ENCODE measurements around the gene ZNF267. TPM values are rescaled to one million over a fixed set of nuclear protein-coding genes. Genes with fewer than 3 reads are reported as not detected.
"Not testable (repeated sequence)": the region's sequence is repeated elsewhere in the genome, so short reads cannot be mapped to it uniquely, and the experiment has no call there.

The ZNF267 gene
- total RNA-seq, 1 experiment from 2014 or later = 24.2 TPM

DNA sequence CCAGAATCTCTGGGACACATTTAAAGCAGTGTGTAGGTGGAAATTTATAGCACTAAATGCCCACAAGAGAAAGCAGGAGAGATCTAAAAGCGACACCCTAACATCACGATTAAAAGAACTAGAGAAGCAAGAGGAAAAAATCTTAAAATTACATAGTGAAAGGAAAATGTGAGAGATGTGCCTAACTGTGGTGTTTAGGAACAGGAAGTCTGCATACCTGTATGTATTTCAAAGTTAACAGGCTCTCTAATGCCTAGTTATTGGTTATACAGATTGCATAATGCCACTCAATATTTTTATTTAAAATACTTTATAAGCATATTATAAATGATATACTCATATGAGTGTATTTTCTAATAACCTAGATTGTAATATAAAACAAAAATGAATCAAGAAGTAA, 25.9 kb downstream of the ZNF267 start:
- H3K4me1 ChIP-seq (ENCODE audit: control insufficient read depth, insufficient read depth, low read length) = no peaks in the 10 kb centered on the region
- ATAC-seq (no peak), DNase-seq (ENCODE audit: low read depth, low spot score) (no peak)
- CTCF ChIA-PET = no interaction called here
- H3K27ac ChIP-seq (ENCODE audit: low read length) = no peak overlapping the region
- intact Hi-C loops (cut with micrococcal nuclease; ENCODE audit: unreplicated experiment) = no loop called here
- H3K4me3 ChIP-seq (ENCODE audit: low read depth in 2 of 2, low read length in 2 of 2) = no peak overlapping the region
- BruUV-seq (replicated peaks) = no TSS peak
- POLR2A ChIA-PET = no interaction called here
- TF ChIP-seq REST (IDR thresholded peaks at IDR 0.05; ENCODE audit: insufficient read depth in 1 of 2, low read depth in 2 of 2, low read length in 1 of 2) = no peak
- no peak for TF ChIP-seq TCF7L2 (IDR thresholded peaks at IDR 0.05; ENCODE audit: low read depth, low read length)
- no peak for TF ChIP-seq POLR2AphosphoS5 (IDR thresholded peaks at IDR 0.05; ENCODE audit: low read depth, low read length)
- no peaks in the 10 kb centered on the region; the same call in 1 of the 2 replicates for H3K36me3 ChIP-seq (ENCODE audit: control insufficient read depth, insufficient read depth, low read length)
- H3K9me3 ChIP-seq (ENCODE audit: control insufficient read depth, insufficient read depth, low read depth, low read length) = peaks cover 44% of the 10 kb centered on the region
- no peaks in the 10 kb centered on the region for H3K27me3 ChIP-seq (ENCODE audit: control insufficient read depth, insufficient read depth, low read length)
- in situ Hi-C loops (cut with HindIII; ENCODE audit: low pct_unique_long_range_greater_than_20kb, low sequenced_read_pairs) = no loop called here

GRCh38 chr16:31904571-31904970, 31.0 kb downstream of the ZNF267 start:
- H3K4me1 ChIP-seq (ENCODE audit: control insufficient read depth, insufficient read depth, low read length); H3K27me3 ChIP-seq (ENCODE audit: control insufficient read depth, insufficient read depth, low read length); DNase-seq (ENCODE audit: low read depth, low spot score); H3K36me3 ChIP-seq (ENCODE audit: control insufficient read depth, insufficient read depth, low read length); intact Hi-C loops (cut with micrococcal nuclease; ENCODE audit: unreplicated experiment); H3K27ac ChIP-seq (ENCODE audit: low read length); ATAC-seq; POLR2A ChIA-PET; BruUV-seq (replicated peaks); in situ Hi-C loops (cut with HindIII; ENCODE audit: low pct_unique_long_range_greater_than_20kb, low sequenced_read_pairs); H3K4me3 ChIP-seq (ENCODE audit: low read depth in 2 of 2, low read length in 2 of 2); CTCF ChIA-PET: not testable (repeated sequence)
- peaks cover 21% of the 10 kb centered on the region; the same call in 1 of the 2 replicates for H3K9me3 ChIP-seq (ENCODE audit: control insufficient read depth, insufficient read depth, low read depth, low read length)

GRCh38 chr16:31913668-31914067, 40.1 kb downstream of the ZNF267 start:
- intact Hi-C loops (cut with micrococcal nuclease; ENCODE audit: unreplicated experiment) (no loop called here), in situ Hi-C loops (cut with HindIII; ENCODE audit: low pct_unique_long_range_greater_than_20kb, low sequenced_read_pairs) (no loop called here)
- BruUV-seq (replicated peaks) = no TSS peak
- TF ChIP-seq SIN3A (IDR thresholded peaks at IDR 0.05; ENCODE audit: borderline replicate concordance, insufficient read depth, low read depth, low read length) (no peak), REST (IDR thresholded peaks at IDR 0.05; ENCODE audit: insufficient read depth in 1 of 2, low read depth in 2 of 2, low read length in 1 of 2) (no peak), TCF7L2 (IDR thresholded peaks at IDR 0.05; ENCODE audit: low read depth, low read length) (no peak), POLR2AphosphoS5 (IDR thresholded peaks at IDR 0.05; ENCODE audit: low read depth, low read length) (no peak)
- TF ChIP-seq, protein P1, sequence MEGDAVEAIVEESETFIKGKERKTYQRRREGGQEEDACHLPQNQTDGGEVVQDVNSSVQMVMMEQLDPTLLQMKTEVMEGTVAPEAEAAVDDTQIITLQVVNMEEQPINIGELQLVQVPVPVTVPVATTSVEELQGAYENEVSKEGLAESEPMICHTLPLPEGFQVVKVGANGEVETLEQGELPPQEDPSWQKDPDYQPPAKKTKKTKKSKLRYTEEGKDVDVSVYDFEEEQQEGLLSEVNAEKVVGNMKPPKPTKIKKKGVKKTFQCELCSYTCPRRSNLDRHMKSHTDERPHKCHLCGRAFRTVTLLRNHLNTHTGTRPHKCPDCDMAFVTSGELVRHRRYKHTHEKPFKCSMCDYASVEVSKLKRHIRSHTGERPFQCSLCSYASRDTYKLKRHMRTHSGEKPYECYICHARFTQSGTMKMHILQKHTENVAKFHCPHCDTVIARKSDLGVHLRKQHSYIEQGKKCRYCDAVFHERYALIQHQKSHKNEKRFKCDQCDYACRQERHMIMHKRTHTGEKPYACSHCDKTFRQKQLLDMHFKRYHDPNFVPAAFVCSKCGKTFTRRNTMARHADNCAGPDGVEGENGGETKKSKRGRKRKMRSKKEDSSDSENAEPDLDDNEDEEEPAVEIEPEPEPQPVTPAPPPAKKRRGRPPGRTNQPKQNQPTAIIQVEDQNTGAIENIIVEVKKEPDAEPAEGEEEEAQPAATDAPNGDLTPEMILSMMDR (IDR thresholded peaks at IDR 0.05) = no peak
- peaks cover 3% of the 10 kb centered on the region; the same call in 1 of the 2 replicates for H3K36me3 ChIP-seq (ENCODE audit: control insufficient read depth, insufficient read depth, low read length)
- ATAC-seq (no peak), DNase-seq (ENCODE audit: low read depth, low spot score) (no peak)
- POLR2A ChIA-PET = no interaction called here
- H3K4me1 ChIP-seq (ENCODE audit: control insufficient read depth, insufficient read depth, low read length) = no peaks in the 10 kb centered on the region
- H3K27me3 ChIP-seq (ENCODE audit: control insufficient read depth, insufficient read depth, low read length) = no peaks in the 10 kb centered on the region
- H3K9me3 ChIP-seq (ENCODE audit: control insufficient read depth, insufficient read depth, low read depth, low read length) = peaks cover 96% of the 10 kb centered on the region
- CTCF ChIA-PET = no interaction called here
- H3K27ac ChIP-seq (ENCODE audit: low read length) = no peak overlapping the region
- no peak overlapping the region for H3K4me3 ChIP-seq (ENCODE audit: low read depth in 2 of 2, low read length in 2 of 2)
